8988T (cell line): ENCODE measurements around the gene KRT17.
"Not testable (repeated sequence)": the region's sequence is repeated elsewhere in the genome, so short reads cannot be mapped to it uniquely, and the experiment has no call there.

Experiments
- DNase-seq: peaks from one replicate; pipeline ENCODE4 v3.0.0; 2011

KRT17 gene

DNA sequence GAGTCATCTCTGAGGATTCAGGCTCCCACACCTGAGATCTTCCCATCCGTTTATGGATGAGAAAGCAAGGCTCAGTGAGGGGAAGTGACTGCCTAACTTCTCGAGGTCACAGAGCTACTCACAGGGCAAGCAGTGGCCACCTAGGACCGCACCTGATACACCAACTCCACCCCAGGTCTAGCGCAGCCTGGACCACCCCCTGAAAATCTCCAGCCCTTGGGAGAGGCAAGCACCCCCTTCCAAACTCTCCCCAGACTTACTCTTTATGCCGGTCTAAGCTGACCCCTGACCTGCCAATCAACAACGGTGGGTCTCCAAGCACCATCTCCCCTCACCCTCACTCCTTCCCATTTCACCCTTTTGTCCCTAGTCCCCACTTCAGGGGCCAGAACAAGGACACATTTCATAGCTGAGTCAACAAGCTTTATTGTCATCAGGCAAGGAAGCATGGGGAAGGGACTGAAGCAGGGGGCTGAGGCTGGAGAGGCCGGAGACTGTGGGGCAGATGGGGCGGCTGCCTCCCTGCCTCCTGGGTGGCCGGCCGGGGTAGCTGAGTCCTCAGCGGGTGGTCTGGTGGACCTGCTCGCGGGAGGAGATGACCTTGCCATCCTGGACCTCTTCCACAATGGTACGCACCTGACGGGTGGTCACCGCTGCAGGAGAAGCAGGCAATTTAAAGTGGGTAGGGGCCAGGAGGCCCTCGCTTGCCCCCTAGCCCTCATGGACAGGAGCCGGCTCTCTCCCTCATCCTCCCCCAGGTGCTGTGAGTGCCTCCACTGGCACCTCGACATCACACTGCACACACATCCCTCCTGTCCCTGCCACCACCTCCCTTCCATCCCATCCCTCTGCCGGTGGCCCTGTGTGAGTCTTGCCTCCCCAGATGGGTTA, 5.1 kb downstream of the KRT17 start:
- DNase-seq: no peak

DNA sequence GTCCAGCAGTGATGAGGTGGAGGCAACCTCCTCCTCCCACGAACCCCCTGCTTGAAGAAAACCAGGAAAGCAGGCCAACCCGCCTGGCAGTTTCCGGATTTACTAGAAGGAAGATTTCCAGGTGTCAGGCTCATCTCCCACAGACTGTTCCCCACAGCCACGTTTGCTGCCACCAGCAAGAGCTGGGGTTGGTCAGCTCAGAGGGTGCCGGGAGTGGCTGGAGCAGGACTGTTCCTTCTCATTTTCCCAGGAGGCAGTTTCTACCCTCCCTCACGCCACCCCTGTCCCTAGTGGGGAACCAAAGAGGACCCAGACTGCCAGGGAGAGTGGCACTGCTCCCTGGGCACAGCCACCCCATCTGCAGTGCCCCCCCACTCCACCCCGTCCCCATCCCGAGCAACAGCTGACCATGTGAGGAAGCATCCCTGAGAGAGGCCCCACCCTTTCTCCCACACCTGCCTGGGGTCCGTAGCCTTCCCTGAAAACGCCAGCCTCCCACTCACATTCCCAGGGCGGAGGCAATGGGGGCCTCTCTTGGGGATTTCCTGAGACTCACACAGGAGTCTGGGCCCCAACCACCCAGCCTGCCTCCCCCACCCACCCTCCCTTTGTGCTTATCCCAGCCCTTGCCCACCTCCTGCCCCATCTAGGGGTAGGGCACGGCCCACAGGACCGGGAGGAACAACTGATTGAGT, 5.9 kb downstream of the KRT17 start:
- DNase-seq: no peak

DNA sequence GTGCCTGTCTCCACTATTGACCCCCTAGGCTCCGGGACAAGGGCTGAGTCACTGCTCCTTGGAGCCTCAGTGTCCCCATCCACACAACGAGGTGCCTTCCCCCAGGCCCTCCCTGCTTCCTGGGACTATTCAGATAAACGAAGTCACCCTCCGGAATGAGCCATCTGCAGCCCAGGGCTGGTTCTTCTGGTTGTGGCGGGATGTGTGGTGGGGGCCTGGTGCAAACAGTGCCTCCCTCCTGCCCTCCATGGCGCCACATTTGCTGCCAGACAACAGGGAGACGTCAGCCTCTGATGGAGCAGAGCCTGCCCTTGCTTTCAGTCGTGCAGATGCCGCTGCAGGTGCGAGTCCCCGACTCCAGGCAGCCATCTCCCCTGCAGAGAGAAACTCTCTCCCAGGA, 6.7 kb downstream of the KRT17 start:
- DNase-seq: no peak

DNA sequence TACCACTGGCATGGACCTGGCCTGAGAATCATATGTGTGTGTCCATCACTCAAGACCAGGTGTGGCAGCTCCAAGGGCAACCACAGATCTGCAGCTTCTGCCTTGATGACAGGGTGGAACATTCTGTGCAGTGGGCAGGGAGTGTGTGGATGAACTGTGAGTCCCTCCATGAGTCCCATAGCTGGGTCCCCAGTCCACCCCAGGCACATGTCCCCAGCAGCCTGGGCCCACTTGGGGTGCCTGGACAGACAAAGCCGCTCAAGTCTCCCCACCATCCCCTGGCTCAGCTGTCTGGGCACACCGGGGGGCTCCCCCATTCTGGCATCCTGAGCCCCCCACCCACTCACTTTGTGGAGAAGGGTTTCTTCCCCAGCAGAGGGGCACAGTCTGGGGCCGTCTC, 7.2 kb downstream of the KRT17 start:
- DNase-seq: no peak

DNA sequence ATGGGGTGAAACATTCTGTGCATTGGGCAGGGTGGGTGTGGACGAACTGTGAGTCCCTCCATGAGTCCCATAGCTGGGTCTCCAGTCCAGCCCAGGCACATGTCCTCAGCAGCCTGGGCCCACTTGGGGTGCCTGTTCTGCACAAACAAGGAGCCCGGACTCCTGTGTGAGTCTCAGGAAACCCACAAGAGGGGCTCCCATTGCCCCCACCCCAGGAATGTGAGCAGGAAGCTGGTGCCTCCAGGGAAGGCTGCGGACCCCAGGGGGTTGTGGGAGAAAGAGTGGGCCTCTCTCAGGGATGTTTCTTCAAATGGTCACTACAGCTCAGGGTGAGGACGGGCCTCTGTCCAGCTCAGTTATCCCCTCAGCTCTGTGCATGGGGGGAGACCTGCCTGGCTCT, 7.9 kb downstream of the KRT17 start:
- not testable (repeated sequence) for DNase-seq

DNA sequence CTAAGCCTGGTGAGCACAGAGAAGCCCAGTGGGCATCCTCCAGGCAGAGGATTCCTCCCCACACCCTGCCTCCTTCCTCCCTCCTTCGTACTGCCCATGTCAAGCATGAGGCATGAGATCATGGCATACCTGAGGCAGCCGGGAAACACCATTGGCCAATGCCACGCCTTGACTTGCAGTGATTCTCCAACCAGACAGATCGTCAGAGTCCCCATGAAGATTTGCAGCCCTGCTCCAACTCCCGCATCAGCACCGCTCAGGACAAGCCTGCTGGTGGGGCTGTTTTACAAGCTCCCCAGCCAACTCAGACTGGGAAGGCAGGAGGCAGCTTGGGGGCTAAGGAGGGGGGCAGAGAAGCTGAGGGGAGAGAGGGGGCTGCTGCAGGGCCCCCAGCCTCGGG, 8.9 kb downstream of the KRT17 start:
- no peak for DNase-seq

DNA sequence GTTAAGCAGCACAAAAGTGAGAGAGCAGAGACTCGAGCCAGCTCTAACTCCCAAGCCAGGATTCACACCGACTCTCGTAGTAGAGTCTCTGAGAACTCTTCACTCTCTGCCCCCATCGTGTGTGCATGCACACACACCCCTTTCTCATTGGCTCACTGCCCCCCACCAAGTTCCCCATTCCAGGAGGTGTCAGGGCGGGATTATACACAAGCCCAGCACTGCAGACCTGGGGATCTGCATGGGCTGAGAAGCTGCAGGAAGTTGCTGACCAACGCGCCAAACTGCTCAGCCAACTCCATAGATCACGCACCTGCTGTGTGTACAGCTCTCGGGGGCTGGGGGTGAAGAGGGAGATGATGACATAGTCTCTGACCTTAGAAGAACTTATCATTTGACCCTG, 9.6 kb downstream of the KRT17 start:
- DNase-seq: not testable (repeated sequence)

DNA sequence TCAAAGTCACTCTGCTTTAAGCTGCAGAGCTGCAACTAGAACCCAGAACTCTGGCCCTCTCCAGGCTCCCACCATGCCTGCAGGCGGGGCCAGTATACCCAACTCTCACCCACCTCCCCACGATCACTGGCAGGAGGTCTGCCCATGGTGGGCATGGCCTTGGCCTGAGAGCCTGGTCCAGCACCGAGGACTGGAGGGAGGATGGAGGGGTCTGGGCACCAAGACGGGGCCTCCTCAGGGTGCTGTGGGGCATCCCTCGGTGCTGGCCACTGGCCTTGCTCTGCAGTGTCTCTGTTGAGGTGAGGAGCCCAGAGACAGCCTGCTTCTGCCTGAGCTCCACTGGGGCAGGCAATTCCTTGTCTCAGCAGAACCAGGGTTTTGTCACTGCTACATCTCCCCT, 10.3 kb downstream of the KRT17 start:
- no peak for DNase-seq

DNA sequence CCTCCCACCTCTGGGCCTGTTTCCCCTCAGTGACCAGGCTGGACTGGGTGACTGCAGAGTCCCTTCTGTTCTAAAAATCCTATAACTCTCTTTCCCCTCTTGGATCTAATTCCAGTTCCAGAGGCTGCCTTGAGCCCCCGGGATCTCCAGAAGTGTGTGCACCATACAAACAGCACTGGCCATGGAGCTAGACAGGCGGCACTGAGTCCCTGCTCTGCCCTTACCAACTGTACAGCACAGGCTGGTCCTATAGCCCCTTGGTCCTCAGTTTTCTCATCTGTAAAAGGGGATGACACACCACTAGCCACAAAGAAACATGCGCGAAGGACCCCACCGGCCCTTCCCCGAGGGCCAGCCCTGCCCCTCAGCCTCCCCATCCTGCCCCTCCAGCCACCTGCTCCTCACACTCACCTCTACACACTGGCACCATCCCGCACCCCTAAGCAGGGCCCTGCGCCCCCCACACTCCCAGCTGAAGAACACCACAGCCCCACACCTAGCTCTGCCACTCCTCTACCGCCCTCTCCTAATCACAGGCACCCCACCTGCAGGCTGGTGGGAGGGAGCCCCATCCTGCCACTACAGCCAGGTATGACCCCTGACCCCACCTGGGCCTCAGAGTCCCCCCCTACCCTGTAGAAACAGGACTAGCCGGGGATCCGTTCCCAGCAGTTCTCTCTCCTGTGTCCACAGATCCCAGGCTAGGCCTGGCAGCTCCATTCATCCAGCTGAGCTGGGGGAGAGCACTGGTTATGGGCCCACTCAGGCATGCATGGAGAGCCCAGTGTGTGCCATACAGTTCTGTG, 10.9 kb downstream of the KRT17 start:
- DNase-seq: no peak

DNA sequence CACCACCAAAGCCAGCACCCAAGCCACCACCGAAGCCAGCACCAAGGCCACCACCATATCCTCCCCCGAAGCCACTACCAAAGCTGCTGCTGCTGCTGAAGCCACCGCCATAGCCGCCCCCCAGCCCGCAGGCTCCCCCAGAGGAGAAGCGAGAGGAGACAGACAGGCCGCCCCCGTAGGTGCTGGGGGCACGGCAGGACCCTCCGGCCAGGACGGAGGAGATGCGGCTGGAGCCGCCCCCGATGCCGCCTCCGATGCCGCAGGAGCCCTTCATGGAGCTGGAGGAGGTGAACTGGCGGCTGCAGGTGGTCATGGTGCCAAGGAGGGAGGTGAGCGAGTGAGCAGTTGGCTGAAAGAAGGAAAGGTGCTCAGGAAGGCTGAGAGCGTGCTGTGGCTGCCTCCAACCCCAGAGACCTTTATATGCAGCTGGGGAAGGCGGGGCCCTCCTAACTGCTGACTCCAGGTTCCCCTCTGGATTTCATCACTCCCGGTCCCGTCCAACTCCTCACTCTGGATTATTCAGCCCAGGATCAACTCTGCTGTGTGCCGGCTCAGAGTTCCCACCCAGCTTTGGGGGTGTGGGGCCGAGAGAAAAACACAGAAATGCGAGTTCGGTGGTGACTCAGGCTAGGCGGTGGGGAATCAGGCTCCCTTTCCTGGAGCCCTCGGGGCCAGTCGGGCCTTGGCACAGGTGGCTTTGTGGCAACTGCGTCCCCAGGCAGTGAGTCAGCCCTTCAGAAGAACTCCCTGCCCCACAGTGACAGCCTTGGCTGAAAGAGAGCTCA, 11.8 kb downstream of the KRT17 start, which contains the start of gene KRT16:
Gene KRT16, minus strand, starts transcription at position 392 of the 785 bp plus-strand sequence. Its CDS starts 79 bp downstream, at position 313.
- DNase-seq: not testable (repeated sequence)

DNA sequence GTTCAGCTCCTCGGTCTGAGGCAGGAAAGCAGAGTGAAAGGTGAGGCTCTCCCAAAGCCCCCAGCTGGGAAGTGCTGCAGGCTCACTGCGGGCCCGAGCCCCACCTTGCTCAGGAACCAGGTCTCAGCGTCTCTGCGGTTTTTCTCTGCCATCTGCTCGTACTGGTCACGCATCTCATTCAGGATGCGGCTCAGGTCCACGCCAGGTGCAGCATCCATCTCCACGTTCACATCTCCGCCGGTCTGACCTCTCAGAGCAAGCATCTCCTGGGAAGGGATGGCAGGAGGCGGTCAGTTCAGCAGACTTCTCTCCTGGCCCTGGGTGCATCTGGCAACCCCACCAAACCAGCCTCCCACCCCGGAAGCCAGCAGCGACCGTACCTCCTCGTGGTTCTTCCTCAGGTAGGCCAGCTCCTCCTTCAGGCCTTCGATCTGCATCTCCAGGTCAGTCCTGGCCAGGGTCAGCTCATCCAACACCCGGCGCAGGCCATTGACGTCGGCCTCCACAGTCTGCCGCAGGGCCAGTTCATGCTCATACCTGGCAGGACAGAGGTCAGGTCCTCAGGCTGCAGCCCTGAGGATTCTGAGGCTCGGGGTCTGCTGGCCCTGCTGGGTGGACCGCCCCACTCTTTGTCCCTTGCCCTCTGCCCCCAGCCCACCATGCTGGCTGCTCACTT, 13.3 kb downstream of the KRT17 start:
- no peak for DNase-seq

DNA sequence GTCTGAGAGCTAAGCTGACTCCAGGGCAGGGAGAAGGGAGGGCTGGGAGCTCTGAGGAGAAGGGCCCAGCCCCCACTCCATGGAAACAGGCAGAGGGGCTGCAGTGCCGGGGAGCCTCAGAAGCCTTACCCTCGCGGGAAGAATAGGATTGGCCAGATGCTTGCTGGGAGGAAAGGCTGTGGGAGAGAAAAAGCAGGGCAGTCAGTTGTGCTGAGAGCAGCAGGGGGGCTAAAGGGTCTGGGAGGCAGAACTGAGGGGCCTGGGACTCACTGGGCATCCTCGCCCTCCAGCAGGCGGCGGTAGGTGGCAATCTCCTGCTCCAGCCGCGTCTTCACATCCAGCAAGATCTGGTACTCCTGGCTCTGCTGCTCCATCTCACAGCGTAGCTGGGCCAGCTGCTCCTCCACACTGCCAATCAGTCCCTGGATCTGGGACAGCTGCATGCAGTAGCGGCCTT, 14.3 kb downstream of the KRT17 start:
- DNase-seq: not testable (repeated sequence)

DNA sequence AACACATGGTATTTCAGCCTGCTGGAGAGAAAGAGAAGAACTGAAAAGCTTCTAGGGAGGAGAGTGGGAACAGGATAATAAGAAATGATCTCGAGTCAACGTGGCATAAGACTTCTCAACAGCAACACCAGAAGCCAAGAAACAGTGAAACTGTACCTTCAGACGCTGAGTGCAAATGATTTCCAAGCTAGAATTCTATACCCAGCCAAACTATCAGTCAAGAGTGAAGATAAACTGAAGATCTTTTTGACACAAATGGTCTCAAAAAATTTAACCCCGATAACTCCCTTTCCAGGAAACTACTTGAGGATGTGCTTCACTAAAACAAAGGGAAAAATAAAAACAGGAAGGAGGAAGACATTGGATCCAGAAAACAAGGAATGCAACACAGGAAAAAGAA, 17.4 kb downstream of the KRT17 start:
- not testable (repeated sequence) for DNase-seq

DNA sequence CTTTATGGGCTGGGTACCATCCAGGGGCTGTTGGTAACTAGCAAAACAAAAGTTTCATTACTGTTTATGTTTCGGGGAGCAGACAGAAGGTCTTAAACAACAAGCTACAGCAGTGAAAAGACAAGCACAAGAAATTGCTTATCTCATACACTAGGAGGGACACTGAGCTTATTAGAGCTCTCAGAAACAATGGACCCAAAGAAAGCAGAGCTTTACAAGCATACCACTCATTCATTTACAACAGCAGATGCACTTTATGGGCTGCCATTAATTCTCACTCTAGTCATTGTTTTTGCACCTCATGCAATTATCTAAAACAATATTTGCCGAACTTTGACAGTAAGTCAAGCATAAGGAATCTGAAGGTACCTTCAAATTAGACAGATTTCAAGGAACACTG, 21.9 kb downstream of the KRT17 start:
- no peak for DNase-seq

DNA sequence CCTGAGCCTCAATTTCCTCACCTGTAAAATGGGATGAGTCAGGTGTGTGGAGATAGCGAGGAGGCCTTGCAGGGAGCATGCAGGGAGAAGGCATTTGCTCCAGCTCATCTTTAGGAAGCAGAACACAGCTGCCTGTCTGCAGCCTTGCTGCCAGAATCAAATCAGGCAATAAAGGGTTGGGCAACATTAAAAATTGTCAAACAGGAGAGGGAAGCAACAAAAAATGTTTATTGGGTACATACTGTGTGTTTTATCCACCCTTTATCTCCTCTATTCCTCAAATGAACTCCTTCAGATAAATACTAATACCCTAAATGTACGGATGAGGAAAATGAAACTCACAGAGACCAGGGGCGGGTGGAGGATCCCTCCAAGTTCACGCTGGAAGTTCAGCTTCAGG, 24.1 kb downstream of the KRT17 start:
- no peak for DNase-seq

DNA sequence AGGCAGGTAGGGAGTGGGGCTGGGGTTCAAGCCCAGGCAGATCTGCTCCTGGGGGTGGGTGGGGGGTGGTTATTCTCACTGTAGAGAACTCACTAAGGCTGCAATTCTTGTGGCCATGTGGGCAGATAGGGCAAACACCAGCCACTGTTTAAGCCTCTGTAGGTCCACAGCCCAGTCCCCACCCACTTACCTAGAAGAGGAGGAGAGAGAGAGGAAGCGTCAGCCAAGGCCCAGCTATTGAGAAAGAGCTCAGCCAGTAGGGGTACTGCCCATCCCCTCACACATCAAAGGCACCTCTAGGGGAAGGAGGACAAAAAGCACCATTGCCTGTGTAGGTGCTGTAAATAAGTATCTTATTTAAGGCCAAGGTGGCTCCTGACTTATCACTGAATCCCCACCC, 24.7 kb downstream of the KRT17 start:
- DNase-seq: no peak

DNA sequence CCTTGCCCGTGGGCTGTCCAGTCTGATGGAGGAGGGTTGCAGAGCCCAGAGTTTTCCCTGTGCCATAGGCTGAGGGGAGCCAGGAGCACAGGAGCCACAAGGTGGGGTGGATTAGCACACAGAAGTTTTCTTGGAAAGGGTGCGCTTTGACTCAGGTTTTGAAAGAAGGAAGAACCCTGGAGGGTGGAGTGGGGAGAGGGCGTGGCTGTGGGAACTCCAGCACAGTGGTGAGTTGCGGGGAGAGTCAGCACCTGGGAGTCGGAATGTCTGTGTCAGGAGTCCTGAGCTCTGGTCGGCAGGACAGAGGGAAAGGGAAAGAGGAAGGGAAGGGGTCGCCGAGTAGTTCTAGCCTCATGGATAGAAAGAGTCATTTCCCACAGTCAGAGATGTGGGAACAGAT, 28.8 kb downstream of the KRT17 start:
- no peak for DNase-seq

DNA sequence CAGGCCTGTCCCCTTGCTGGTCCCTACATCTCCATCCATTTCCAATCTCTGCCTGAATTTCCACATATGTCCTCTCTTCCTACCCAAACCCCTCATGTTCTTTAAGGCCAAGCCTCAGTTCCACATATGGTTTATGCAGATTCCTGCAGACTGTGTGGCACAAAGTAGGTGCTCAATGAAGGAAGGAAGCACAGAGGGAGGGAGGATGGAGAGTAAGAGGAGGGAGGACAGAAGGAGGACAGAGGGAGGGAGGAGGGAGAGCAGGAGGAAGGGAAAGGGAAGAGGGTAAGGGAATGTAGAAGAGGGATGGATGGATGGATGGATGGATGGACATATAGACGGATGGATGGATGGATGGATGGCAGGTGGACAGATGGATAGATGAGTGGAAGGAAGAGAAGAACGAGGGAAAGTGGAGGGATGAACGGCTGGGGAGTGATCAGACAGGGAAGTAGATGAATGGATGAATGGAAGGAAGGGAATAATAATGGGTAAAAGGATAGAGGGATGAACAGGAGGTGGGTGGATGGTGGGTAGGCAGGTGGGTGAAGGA, 29.9 kb downstream of the KRT17 start:
- no peak for DNase-seq

DNA sequence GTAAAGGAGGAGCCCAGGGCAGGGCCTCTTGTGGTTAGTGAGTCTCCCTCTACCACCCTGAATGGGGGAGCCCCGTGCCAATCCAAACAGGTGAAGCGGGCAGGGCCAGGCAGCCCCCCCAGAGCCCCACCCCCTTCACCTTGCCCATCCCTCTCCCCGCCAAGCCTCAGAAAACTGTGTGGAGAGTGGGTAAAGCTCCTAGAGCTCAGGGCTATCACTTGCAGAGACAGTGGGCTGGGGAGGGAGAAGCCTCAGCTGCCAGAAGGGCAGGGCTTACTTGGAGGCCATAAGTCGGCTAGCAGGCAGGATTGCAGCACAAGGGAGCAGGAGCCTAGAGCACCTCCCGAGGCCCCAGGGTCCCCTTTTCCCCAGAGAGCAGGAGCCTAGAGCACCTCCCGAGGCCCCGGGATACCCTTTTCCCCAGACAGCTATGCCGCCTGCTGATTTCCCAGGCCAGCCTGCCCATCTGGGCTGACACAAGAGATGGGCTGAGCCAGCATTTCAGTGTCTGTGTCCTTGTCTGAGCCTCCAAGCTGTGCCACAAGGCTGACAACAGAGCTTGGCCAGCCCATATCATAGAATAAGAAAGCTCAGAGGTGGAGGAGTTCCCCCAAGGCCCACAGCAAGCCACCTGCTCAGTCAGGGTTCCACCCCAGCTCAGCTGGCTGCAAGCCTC, 30.9 kb downstream of the KRT17 start:
- DNase-seq: no peak

DNA sequence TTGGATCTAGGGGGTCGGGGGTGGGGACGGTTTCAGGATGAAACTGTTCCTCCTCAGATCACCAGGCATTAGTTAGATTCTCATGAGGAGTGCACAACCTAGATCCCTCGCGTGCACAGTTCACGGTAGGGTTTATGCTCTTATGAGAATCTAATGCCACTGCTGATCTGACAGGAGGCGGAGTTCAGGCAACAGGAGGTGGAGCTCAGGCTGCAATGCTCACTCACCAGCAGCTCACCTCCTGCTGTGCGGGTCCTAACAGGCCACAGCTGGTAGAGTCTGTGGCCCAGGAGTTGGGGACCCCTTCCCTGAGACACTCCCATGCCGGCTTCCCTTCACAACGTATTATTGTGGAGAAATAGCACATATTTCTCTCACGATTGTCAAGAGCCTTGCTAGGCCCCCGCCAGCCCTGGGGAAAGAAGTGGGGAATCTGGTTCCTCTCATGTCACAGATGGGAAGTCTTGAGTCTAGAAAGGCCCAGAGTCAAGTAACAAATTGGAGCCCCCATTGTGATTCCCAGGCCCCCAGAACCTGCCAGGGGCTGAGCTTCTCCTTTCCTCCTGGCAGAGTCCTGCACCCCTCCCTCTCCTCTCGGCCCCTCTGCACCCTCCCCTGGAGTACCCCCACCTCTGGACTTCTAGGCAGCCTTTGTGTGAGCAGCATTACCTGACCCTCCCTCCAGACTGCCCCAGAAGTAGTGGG, 31.6 kb downstream of the KRT17 start:
- DNase-seq: no peak
